Cardiac fibroblast (primary cell): ENCODE measurements around the gene IQCC.

Experiments
- DNase-seq, 2 donors: peaks; one replicate each; pipeline versions ENCODE4 v3.0.0 to v3.0.0-alpha.2; 2010; ENCODE audit warnings: low read depth in 2 of 2
- H3K4me3 ChIP-seq, 2 donors: replicated peaks in 1 of 2; 1 replicate in 1 of 2; 2 replicates in 1 of 2; pipeline ENCODE4 v1.5.1; 2011; ENCODE audit warnings: low read depth in 2 of 2, low read length in 2 of 2, mild to moderate bottlenecking in 2 of 2, moderate library complexity in 1 of 2
- CTCF ChIP-seq: IDR thresholded peaks from one replicate; pipeline ENCODE4 v1.5.1; 2011; ENCODE audit warnings: low read depth, mild to moderate bottlenecking, low read length, inconsistent platforms

IQCC gene

GRCh38 chr1:32256473-32257226, 51.2 kb downstream of the IQCC start:
- no peak overlapping the region for H3K4me3 ChIP-seq
- DNase-seq = no peak
- no peak for TF ChIP-seq CTCF

- DNase-seq = no peak
- TF ChIP-seq CTCF = no peak
- no peak overlapping the region for H3K4me3 ChIP-seq
These were observed 51.7 kb downstream of the IQCC start for GRCh38 chr1:32257227-32257508.
